Endometrium (tissue), 2 donors: ENCODE measurements around the gene CES4A.
"Not testable (repeated sequence)": the region's sequence is repeated elsewhere in the genome, so short reads cannot be mapped to it uniquely, and the experiment has no call there.

ENCODE experiments used
- FAIRE-seq: peaks from 2 replicates; lab custom pipeline; 2012; peaks lifted over from hg19 to GRCh38; lab: Jason Lieb, UNC
- donor health status: control.
- donor health status: control.

Gene CES4A

GRCh38 chr16:66956154-66956457 lies 32.3 kb upstream of the CES4A start:
- not testable (repeated sequence) for FAIRE-seq

DNA sequence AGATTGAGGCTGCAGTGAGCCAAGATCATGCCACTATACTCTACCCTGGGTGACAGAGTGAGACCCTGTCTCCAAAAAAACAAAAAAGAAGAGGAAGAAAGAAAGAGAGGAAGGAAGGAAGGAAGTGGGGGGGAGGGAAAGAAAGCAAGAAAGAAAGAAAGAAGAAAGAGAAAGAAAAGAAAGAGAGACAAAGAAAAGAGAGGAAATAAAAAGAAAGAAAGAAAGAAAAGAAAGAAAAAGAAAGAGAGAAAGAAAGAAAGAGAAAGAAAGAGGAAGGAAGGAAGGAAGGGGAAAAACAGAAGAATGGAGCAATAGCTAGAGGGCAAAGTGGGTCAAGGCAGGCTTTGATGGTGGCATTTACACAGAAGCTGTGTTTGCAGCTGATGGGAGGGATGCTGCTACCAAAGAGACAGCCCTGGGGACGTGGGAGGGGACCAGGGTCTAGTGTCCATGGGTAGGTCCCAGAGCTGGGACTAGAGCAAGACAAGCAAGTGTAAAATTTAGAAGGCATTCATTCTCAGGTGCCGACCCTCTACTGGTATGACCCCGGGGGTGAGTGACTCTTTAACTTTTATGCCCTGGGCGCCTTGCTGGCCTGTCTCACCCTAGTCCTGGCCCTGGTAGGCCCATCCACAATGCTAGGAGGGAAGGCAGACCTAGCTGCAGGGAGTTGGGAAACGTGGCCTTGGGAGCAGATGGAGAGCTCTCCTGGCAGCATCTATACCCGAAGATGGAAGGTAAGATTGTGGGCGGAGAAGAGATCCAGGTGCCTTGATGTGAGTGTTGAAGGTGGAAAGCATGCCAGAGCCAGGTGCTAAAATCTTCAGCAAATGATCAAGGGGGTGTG lies 29.3 kb upstream of the CES4A start:
- FAIRE-seq, result no peak

DNA sequence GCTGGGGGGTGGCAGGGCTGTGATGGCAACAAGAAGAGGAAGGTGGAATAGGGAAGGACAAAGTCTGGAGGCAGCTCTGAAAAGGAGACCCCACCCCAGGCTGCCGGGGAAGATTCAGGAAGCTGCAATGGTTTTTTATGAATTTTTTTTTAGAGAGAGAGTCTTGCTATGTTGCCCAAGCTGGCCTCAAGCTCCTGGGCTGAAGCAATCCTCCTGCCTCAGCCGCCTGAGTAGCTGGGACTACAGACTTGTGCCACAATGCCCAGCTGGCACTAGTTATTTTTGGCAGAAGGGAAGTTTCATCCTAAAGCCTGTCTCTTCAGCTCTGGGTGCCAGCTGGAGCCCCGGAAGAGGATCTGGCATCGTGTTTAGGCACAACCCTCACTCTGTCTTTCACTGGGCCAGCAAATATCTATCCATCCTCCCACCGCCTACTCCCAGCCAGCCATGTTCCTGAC lies 28.7 kb upstream of the CES4A start:
- FAIRE-seq, result no peak

DNA sequence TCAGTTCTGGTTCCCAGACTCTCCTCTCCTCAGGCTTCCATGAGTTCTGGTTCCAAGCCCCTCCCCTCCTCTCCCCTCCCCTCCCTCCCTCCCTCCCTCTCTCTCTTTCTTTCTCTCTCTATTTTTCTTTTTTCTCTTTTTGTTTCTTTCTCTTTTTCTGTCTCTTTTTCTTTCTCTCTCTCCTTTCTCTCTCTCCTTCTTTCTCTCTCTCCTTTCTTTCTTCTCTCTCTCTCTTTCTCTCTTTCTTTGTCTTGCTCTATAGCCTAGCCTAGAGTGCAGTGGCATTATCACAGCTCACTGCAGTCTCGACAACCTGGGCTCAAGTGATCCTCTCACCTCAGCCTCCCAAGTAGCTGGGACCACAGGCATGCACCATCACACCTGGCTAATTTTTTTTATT lies 28.1 kb upstream of the CES4A start:
- no peak for FAIRE-seq

DNA sequence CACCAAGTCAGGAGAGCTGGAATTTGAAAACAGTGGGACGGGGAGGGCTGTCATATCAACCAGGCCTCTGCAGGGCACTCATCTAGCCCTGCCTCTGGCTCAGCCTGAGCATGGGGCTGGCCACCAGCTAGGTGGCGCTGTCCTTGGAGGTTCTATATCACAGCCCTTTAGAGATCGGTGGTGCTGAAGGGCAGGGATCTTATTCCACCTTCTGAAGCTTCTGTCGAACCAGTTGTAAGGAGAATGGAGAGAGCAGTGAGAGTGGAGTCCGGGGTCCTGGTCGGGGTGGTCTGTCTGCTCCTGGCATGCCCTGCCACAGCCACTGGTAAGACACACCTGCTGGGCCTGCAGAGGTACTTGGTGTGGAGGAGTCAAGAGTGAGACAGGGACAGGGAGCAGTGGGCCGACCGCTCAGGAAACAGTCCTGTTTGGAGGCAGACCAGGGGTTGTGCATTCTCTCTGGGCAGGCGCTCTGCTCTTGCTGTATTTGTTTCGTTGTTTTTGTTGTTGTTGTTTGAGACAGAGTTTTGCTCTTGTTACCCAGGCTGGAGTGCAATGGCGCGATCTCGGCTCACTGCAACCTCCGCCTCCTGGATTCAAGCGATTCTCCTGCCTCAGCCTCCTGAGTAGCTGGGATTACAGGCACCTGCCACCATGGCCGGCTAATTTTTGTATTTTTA lies 27.2 kb upstream of the CES4A start, which contains the start of gene CES3:
Gene CES3 (plus strand): TSS at position 202 of the 680 bp plus-strand sequence. CDS start 42 bp downstream, at position 244.
- FAIRE-seq, result no peak

GRCh38 chr16:66961914-66962313 lies 26.5 kb upstream of the CES4A start:
- no peak for FAIRE-seq

DNA sequence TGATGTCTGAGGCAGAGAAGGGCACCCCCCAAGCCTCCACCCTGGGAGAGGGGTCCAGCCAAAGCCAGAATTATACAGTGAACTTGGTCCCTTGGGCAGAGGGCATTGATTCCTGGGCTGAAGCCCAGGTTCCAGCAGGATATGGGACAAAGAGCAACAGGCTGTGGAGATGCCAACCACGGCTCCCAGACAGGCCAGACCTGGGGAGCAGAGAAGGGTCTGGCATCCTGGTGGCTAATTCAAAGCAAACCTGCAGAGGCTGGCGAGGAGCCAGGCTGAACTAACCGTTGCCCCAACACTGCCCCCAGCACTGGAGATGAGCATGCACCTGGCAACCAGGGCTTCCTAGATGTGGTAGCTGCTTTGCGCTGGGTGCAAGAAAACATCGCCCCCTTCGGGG lies 24.3 kb upstream of the CES4A start:
- no peak for FAIRE-seq

GRCh38 chr16:66968847-66969246 lies 19.5 kb upstream of the CES4A start:
- FAIRE-seq, result no peak

DNA sequence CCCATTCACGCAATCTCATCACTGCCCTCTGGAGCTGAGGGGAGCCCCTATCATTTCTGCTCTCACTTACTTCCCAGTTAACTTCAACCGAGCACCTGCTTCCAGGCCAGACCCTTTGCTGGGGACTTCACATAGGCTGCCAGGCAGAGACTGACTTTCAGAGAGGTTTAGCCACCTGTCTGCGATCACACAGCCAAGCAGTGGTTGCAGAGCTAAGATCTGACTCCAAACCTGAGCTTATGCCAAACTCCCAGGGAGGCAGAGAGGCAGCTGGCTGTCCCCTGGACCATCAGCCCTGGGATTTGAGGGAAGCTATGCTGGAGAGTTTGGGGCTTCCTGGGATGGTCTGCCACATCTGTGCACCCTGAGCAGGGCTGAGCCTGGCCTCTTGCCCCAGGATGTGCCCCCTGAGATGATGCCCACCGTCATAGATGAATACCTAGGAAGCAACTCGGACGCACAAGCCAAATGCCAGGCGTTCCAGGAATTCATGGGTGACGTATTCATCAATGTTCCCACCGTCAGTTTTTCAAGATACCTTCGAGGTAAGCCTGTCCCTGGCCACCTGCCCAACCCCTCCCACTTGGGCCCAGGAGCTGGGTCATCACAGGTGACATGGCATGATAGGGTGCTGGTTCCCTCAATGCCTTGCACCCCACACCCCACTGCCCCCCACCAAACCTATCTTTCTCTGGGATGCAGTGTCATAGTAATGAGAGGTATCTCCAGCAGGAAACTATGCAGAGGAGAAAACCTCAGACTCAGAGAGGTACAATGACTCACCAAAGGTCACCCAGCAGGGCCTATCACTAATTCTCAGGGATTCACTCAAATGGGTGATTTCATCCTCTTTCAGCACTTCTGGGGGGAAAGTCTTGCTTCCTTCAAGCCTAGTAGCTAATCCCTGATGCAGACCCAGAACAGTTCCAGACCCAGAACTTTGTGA lies 17.3 kb upstream of the CES4A start:
- FAIRE-seq, result no peak

GRCh38 chr16:66972983-66973382 lies 15.4 kb upstream of the CES4A start:
- no peak for FAIRE-seq

DNA sequence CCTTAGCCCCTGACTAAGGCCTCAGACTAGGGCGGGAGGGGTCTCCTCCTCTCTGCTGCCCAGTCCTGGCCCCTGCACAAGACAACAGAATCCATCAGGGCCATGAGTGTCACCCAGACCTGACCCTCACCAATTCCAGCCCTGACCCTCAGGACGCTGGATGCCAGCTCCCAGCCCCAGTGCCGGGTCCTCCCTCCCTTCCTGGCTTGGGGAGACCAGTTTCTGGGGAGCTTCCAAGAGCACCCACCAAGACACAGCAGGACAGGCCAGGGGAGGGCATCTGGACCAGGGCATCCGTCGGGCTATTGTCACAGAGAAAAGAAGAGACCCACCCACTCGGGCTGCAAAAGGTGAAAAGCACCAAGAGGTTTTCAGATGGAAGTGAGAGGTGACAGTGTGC lies 14.7 kb upstream of the CES4A start:
- no peak for FAIRE-seq

GRCh38 chr16:66974156-66974931 lies 14.0 kb upstream of the CES4A start:
- not testable (repeated sequence) for FAIRE-seq

- FAIRE-seq, result not testable (repeated sequence)
These were observed 13.5 kb upstream of the CES4A start for GRCh38 chr16:66974932-66975246.

DNA sequence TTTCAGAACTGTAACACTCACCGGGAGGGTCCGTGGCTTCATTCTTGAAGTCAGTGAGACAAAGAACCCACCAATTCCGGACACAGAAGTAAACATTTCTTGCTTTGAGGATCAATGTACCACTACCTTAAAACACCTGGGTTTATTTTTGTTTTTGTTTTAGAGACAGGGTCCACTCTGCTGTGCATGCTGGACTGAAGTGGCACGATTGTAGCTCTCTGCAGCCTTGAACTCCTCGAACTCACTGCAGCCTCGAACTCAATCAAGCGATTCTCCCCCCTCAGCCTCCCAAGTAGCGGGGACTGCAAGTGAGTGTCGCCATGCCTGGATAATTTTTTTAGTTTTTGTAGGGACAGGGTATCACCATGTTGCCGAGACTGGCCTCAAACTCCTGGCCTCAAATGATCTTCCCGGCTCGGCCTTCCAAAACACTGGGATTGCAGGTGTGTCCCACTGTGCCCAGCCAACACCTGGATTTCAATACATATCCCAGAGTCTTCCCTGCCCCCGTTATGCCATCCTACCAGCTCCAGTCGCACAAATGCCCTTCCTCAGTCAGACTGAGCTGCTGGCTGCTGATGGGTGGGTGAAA lies 13.0 kb upstream of the CES4A start:
- no peak for FAIRE-seq

DNA sequence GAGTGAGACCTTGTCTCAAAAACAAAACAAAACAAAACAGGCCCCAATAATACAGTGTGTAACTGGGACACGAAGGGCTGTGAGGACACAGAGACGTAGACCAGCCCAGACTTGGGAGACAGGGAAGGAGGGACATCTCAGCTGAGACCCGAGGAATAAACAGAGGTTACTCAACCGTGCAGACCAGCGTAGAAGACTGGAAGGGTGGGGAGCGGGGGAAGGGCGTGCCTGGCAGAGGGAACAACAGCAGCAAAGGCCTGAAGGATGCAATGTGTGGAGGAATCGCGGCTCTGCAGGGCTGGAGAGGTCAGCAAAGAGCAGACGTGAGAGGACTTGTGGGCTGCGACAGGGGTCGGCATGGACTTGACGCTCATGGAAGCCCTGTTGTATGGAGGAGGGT lies 11.6 kb upstream of the CES4A start:
- no peak for FAIRE-seq

DNA sequence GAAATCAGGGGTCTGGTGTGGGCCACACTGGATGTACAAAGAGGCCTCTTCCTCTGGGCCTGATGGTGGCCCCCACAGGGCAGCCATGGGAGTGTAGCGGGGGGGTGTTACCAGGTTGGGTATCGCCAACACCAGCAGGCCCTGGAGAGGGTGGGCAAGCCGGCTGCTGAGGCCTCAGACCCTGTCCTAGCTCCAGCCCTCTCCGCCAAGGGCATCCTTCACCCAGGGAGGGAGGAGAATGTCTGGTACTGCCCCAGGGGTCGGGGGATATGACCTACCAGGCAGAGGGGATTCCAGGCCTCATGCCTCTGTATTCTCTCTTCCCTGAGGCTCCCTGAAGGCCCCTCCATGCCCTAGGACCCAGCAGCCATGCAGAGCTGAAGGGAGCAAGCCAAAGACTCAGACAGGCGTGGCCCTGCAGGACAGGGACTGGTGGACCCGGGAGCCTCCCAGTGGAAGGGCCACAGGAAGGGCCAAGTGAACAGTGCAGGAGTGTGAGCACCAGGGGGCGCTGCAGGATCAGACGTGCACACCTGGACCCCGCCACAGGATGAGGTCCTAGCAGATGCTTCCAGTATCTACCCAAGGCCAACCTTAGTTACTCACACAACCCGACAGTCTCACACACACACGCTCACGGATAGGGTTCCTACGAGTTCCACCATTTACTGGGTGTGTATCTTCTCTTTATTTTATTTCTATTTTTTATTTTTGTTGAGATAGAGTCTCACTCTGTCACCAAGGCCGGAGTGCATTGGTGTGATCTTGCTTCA lies 10.9 kb upstream of the CES4A start:
- no peak for FAIRE-seq

GRCh38 chr16:66979011-66979717 lies 9.2 kb upstream of the CES4A start:
- no peak for FAIRE-seq

GRCh38 chr16:66983033-66983432 lies 5.4 kb upstream of the CES4A start:
- no peak for FAIRE-seq

DNA sequence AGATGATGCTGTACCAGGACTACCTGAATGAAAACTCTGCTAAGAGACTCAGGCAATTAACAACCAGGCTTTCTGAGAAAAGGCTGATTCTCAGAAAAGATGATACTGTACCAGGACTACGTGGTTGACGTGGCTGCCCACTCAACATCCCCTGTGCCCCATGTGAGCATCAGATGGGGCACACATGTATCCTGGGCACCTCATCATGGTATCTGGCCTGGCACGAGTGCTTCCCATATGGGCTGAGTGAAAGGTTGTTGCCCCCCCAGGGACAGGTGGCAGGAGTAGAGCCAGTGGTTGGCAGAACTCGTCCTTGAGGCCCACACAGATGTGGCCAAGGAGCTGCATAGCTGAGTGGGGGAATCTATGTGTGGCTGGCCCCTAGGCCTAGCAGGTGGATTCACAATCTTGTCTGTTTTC lies 3.5 kb upstream of the CES4A start:
- FAIRE-seq, result no peak

DNA sequence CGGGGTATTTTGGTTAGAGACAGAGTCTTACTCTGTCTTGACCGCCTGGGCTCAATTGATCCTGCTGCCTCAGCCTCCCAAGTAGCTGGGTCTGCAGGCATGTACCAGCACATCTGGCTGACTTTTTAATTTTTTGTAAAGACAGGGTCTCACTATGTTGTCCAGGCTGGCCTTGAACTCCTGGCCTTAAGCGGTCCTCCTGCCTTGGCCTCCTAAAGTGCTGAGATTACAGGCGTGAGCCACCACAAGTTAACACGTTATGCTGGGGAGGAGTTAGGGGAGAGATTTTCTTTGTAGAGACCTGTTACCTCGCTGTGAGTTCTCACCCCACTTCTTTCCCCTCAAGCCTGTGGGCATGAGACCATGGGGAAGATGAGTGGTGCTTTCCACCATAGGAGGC lies 1.8 kb upstream of the CES4A start:
- no peak for FAIRE-seq
